Epithelial cell of esophagus (primary cell): Measurements from ENCODE around the gene MAP3K6.

Source experiments
- DNase-seq: peaks from one replicate; pipeline ENCODE4 v3.0.0; 2010; ENCODE audit warnings: low read depth
- H3K4me3 ChIP-seq: 2 replicates; pipeline ENCODE4 v1.5.1; 2011; ENCODE audit warnings: mild to moderate bottlenecking, low read length, control low read depth
- TF ChIP-seq, protein P1 (sequence below): IDR thresholded peaks from 2 replicates; pipeline ENCODE4 v1.5.1; 2011; ENCODE audit warnings: low read depth, mild to moderate bottlenecking, low read length, control low read depth, inconsistent platforms; ENCODE audit not compliant: insufficient read depth; ENCODE audit errors: missing control alignments

The MAP3K6 gene

DNA sequence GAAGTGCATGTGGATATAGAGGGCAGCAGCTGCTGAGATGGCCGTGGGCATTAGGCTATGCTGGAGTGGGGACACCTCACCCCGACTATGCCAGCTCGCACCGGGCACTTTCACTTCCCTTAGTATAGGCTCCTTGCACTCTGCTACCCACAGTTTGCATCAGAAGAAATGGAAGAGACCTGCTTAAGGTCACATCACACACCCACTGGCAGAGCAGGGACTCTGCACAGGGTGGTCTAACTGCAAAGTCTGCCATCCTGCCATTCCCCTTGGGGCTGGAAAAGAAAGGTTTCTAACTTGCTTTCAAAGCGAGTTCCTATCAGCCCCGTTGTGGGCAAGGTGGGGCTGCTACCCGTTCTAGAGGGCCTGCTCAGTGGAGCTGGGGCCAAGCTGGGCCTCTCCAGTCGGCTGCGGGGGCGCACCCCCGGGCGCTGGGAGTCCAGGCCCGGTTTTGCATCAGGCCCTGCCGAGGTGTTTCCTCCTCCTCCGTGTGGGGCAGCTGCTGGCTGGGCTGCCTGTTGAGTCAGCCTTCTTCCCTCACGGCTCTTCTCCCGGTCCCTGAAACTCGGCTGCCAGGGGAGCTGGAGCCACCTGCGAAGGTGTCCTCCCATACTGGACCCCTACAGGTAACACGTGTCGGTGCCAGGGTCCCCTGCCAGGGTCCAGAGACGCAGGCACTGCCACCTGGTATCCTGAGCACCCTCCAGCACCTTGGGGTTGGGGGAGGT is 25.1 kb downstream of the MAP3K6 start, which contains the start of gene SYTL1:
Gene SYTL1 (plus strand): TSS at position 498 of the 728 bp plus-strand sequence. CDS start 3,313 bp downstream, outside the sequence.
- TF ChIP-seq, protein P1, sequence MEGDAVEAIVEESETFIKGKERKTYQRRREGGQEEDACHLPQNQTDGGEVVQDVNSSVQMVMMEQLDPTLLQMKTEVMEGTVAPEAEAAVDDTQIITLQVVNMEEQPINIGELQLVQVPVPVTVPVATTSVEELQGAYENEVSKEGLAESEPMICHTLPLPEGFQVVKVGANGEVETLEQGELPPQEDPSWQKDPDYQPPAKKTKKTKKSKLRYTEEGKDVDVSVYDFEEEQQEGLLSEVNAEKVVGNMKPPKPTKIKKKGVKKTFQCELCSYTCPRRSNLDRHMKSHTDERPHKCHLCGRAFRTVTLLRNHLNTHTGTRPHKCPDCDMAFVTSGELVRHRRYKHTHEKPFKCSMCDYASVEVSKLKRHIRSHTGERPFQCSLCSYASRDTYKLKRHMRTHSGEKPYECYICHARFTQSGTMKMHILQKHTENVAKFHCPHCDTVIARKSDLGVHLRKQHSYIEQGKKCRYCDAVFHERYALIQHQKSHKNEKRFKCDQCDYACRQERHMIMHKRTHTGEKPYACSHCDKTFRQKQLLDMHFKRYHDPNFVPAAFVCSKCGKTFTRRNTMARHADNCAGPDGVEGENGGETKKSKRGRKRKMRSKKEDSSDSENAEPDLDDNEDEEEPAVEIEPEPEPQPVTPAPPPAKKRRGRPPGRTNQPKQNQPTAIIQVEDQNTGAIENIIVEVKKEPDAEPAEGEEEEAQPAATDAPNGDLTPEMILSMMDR = no peak
- peak within 1 kb of the TSS; percentile 98 for H3K4me3 ChIP-seq
- peak; percentile 92 for DNase-seq

DNA sequence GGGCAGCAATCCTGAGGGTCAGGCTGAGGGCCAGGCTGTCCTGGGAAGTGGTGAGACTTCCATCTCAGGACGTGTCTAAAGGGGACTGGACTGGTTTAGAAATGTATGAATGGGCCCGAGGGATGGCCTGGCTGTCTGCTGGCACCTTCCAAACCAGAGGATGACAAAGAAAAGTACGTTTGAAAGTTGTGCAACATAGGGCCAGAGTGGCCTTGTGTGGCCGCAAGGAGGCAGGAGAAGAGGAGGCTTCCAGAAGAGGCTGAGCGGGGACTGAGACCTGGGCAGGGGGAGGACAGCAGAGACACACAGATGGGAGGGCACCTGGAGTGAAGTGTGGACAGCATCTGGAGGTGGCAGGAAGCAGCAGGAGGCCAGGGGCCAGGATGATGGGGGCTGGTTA is 27.5 kb downstream of the MAP3K6 start:
- TF ChIP-seq, protein P1 = no peak
- no peak overlapping the region for H3K4me3 ChIP-seq
- no peak for DNase-seq

DNA sequence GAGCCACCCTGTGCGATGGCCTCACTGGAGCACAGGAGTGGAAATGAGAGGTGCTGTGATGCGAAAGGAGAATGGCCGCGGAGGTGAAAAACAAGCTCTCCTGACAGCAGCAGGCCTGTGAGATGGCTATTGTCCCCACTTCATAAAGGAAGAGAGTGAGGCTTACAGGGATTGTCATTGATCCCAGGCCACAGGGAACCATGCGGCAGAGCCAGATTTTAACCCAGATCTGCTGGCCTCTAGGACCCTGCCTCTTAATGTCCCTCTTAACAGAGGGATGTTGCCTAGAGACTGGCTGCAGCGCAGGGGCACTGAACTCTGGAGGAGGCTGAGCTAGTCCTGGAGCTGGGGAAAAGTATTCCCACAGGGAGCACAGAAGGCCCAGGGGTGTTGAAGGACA is 28.0 kb downstream of the MAP3K6 start:
- DNase-seq = no peak
- H3K4me3 ChIP-seq = no peak overlapping the region
- TF ChIP-seq, protein P1 = no peak

DNA sequence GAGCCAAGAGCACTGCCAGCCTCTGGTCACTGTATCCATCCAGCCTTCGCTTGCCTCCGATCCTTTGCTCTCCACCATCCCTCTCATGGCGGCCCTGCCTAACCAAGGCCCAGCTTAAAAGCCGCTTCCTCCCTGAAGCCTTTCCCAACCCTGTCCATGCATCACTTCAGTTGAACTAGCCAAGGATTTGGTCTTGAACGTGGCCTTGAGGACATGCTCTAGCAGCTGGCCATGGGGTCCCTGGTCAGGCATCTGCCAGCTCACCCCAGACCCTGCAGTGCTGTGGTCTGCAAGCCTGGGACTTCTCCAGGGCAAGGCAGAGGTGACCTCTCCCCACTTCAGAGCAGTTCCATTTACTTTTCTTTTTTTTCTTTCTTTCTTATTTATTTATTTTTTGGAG is 30.0 kb downstream of the MAP3K6 start:
- no peak for DNase-seq
- TF ChIP-seq, protein P1 = no peak
- no peak overlapping the region for H3K4me3 ChIP-seq

DNA sequence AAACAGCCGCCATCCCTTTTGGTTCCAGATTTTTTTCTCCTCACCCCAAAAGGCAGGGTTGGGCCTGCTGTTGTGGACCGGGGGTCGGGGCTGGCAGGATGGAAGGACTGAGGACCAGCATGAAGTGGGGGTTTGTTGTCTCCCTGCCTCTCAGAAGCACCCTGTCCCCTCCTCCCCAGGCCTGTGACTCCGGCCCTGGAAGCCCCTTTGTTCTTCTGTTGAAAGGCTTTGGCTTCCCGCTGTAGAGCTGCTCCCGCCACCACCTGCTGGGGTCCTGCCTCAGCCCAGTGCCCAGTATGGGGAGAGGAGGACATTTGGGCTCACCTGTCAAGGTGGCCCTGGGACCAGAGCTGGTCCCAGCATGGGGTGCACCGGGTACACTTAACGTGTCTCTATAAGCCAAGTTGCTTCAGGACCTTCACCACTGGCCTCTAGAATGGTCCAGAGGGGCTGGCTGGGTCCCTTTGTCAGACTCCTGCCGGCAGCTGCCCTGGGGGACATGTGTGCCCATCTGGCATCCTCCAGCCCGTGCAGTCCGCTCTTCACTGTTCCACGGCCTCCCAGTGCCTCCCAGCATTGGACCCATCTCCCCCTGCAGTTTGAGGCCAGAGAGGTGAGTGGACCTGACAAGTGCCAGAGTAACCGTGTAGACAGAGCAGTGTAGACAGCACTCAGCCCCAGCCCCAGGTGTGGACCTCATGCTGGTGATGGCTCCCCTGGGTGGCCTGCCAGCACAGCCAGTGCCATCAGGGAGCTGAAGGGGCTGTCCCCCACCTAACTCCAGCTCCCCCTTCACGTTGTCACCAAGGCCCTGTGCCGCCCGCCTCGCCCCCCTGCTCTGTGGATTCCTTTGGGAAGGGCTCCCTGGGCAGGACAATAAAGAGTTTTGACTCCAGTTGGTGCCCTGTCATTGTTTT is 31.0 kb downstream of the MAP3K6 start:
- TF ChIP-seq, protein P1 = no peak
- DNase-seq = no peak
- H3K4me3 ChIP-seq = no peak overlapping the region

DNA sequence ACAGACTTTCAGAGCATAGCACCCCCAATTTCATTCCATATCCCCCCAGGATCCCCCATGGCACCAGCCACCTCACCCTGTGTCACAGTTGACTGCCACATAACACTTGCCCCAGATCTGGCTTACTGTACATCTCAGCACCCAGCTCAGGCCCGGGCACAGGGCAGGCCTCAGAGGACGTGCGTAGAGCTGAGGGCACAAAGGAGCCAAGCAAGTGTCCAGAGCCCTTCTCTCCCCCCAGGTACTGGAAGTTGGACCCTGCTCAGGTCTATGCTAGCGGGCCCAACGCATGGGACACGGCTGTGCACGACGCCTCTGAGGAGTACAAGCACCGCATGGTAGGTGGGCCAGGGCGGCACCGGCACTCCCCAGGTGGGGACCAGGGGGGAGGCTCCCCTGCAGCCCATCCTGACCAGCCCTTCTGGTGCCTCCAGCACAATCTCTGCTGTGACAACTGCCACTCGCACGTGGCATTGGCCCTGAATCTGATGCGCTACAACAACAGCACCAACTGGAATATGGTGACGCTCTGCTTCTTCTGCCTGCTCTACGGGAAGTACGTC is 33.0 kb downstream of the MAP3K6 start:
- TF ChIP-seq, protein P1 = no peak
- no peak overlapping the region for H3K4me3 ChIP-seq
- DNase-seq = no peak
